Measurements from ENCODE around the gene CEP41. TPM values are rescaled to one million over a fixed set of nuclear protein-coding genes. Genes with fewer than 3 reads are reported as not detected.
A peak's percentile ranks its signal among the peaks of the same experiment; 100 is the strongest.

CEP41 gene
- polyA plus RNA-seq, 1 donor: 16.6 TPM

- DNase-seq: no peak
Measured at GRCh38 chr7:130346941-130347340, 93.9 kb downstream of the CEP41 start.

GRCh38 chr7:130346177-130346905, 94.5 kb downstream of the CEP41 start:
- DNase-seq: no peak

GRCh38 chr7:130345725-130346124, 95.1 kb downstream of the CEP41 start:
- no peak for DNase-seq

GRCh38 chr7:130345136-130345535, 95.7 kb downstream of the CEP41 start:
- DNase-seq: peak; percentile 80

GRCh38 chr7:130344271-130344866, 96.4 kb downstream of the CEP41 start, which contains the start of gene CPA5:
Gene CPA5, plus strand, starts transcription at chr7:130344816. Its CDS starts 1,670 bp downstream, at chr7:130346486.
- DNase-seq: no peak

Other genes with a start within 250 kb of the CEP41 start
- gene TMEM209, start 235.6 kb downstream of the CEP41 start, polyA plus RNA-seq (ENCODE audit: insufficient read length): 11.3 TPM
- not detected for gene SSMEM1, start 233.2 kb downstream of the CEP41 start, polyA plus RNA-seq (ENCODE audit: insufficient read length)
- 0.28 TPM for gene CPA2, start 174.2 kb downstream of the CEP41 start, polyA plus RNA-seq (ENCODE audit: insufficient read length)
- gene CPA4, start 147.9 kb downstream of the CEP41 start, polyA plus RNA-seq (ENCODE audit: insufficient read length): 1.9 TPM
- gene CPA5, start 96.2 kb downstream of the CEP41 start, polyA plus RNA-seq (ENCODE audit: insufficient read length): 1.0 TPM
- gene CPA1, start 60.5 kb downstream of the CEP41 start, polyA plus RNA-seq (ENCODE audit: insufficient read length): 6.4 TPM
- gene MEST, start 51.1 kb upstream of the CEP41 start, polyA plus RNA-seq (ENCODE audit: insufficient read length): 724 TPM
- 44.5 TPM for gene COPG2, start 227.7 kb upstream of the CEP41 start, polyA plus RNA-seq (ENCODE audit: insufficient read length)
- gene TSGA13, start 245.5 kb upstream of the CEP41 start, polyA plus RNA-seq (ENCODE audit: insufficient read length): not detected

All from hindlimb muscle (tissue), 1 donor.